ENCODE results near the gene GPX2.
A peak's percentile ranks its signal among the peaks of the same experiment; 100 is the strongest.
"Not testable (repeated sequence)": the region's sequence is repeated elsewhere in the genome, so short reads cannot be mapped to it uniquely, and the experiment has no call there.

The GPX2 gene

GRCh38 chr14:64915029-64915424 is 27.5 kb downstream of the GPX2 start:
- DNase-seq (ENCODE audit: low read depth in 2 of 3, low spot score in 1 of 3), result no peak

- peak; percentile 92 to 98 (median 96) for DNase-seq (ENCODE audit: low read depth in 2 of 3, low spot score in 1 of 3)
These were observed 28.1 kb downstream of the GPX2 start, which contains the start of gene CHURC1 for GRCh38 chr14:64914237-64915028. CHURC1 (plus strand) TSS chr14:64914455; CDS start chr14:64914496, 41 bp downstream.

- DNase-seq (ENCODE audit: low read depth in 2 of 3, low spot score in 1 of 3), result not testable (repeated sequence)
These were observed 29.1 kb downstream of the GPX2 start for GRCh38 chr14:64913477-64913876.

- DNase-seq (ENCODE audit: low read depth in 2 of 3, low spot score in 1 of 3), result no peak
These were observed 30.3 kb downstream of the GPX2 start for GRCh38 chr14:64912261-64912660.

GRCh38 chr14:64910847-64911495 is 31.6 kb downstream of the GPX2 start:
- no peak for DNase-seq (ENCODE audit: low read depth in 2 of 3, low spot score in 1 of 3)

- no peak for DNase-seq (ENCODE audit: low read depth in 2 of 3, low spot score in 1 of 3)
These were observed 36.5 kb downstream of the GPX2 start for GRCh38 chr14:64906022-64906421.

- no peak for DNase-seq (ENCODE audit: low read depth in 2 of 3, low spot score in 1 of 3)
These were observed 42.6 kb downstream of the GPX2 start for GRCh38 chr14:64899958-64900357.

GRCh38 chr14:64891839-64892375 is 50.6 kb downstream of the GPX2 start:
- DNase-seq (ENCODE audit: low read depth in 2 of 3, low spot score in 1 of 3), result peak in 1 of 3 donors; percentile 31

- DNase-seq (ENCODE audit: low read depth in 2 of 3, low spot score in 1 of 3), result no peak
These were observed 51.2 kb downstream of the GPX2 start for GRCh38 chr14:64891173-64891838.

GRCh38 chr14:64889352-64889751 is 53.2 kb downstream of the GPX2 start:
- no peak for DNase-seq (ENCODE audit: low read depth in 2 of 3, low spot score in 1 of 3)

Data from stimulated activated CD4-positive, alpha-beta T cell treated with anti-CD3 and anti-CD28 coated beads, Interleukin-12 subunit alpha, Interleukin-12 subunit beta, amount 100 ng/mL, for 48 hours (primary cell).